DND-41 (cell line): ENCODE measurements around the gene CDH3.

Experiments
- ATAC-seq: fragments of 200-7000 bp; cut with Tn5 transposase; 3 replicates; pipeline ENCODE4 v1.9.1; 2021; ENCODE audit warnings: low read depth; ENCODE audit not compliant: insufficient read depth
- DNase-seq: peaks from one replicate; pipeline ENCODE4 v3.0.0-alpha.2; 2020
- H2AFZ ChIP-seq: 2 replicates; pipeline ENCODE4 v1.6.0; 2012; ENCODE audit warnings: low read depth, low read length
- H3K27ac ChIP-seq: 2 replicates; pipeline ENCODE4 v1.5.1; 2012; ENCODE audit warnings: low read length, inconsistent platforms
- H3K27me3 ChIP-seq: fragments of 200-600 bp; sonication (generic); 2 replicates; pipeline ENCODE4 v1.6.0; 2012; ENCODE audit warnings: low read length, mild to moderate bottlenecking, inconsistent platforms; ENCODE audit not compliant: insufficient read depth, poor library complexity
- H3K36me3 ChIP-seq: 2 replicates; pipeline ENCODE4 v1.5.1; 2012; ENCODE audit warnings: low read length, inconsistent platforms; ENCODE audit not compliant: insufficient read depth
- H3K4me1 ChIP-seq: 2 replicates; pipeline ENCODE4 v1.5.1; 2012; ENCODE audit warnings: mild to moderate bottlenecking, low read length; ENCODE audit not compliant: insufficient read depth
- H3K4me2 ChIP-seq: 2 replicates; pipeline ENCODE4 v1.6.0; 2012; ENCODE audit warnings: mild to moderate bottlenecking, moderate library complexity, low read length, inconsistent platforms; ENCODE audit not compliant: insufficient read depth
- H3K4me3 ChIP-seq, 2 experiments: fragments of 200-600 bp in 1 of 2; shearing (Covaris generic) in 1 of 2; 2 replicates each; pipeline ENCODE4 v1.5.1; 2012 to 2016; ENCODE audit warnings: inconsistent platforms in 2 of 2, low read length in 2 of 2, mild to moderate bottlenecking in 2 of 2, low read depth in 1 of 2, moderate library complexity in 1 of 2
- H3K79me2 ChIP-seq: 2 replicates; pipeline ENCODE4 v1.6.0; 2012; ENCODE audit warnings: low read length, inconsistent platforms; ENCODE audit not compliant: insufficient read depth
- H3K9ac ChIP-seq: 2 replicates; pipeline ENCODE4 v1.6.0; 2012; ENCODE audit warnings: low read depth, mild to moderate bottlenecking, inconsistent platforms, low read length, moderate library complexity
- H3K9me3 ChIP-seq: 2 replicates; pipeline ENCODE4 v1.5.1; 2012; ENCODE audit warnings: low read length, moderate library complexity, mild to moderate bottlenecking, inconsistent platforms; ENCODE audit not compliant: insufficient read depth, severe bottlenecking
- H4K20me1 ChIP-seq: 2 replicates; pipeline ENCODE4 v1.6.0; 2012; ENCODE audit warnings: low read length; ENCODE audit not compliant: insufficient read depth
- CTCF ChIP-seq: IDR thresholded peaks from 2 replicates; pipeline ENCODE4 v1.5.1; 2012; ENCODE audit warnings: borderline replicate concordance, low read length, moderate library complexity, mild to moderate bottlenecking; ENCODE audit not compliant: poor library complexity, severe bottlenecking; ENCODE audit errors: extremely low read depth
- EZH2 ChIP-seq: IDR thresholded peaks from 3 replicates; pipeline ENCODE4 v1.6.1; 2012; ENCODE audit warnings: borderline replicate concordance, low read depth, mild to moderate bottlenecking, moderate library complexity, low read length, inconsistent platforms; ENCODE audit not compliant: severe bottlenecking

Gene CDH3

GRCh38 chr16:68719993-68720489 is 74.9 kb downstream of the CDH3 start:
- no peaks in the 10 kb centered on the region for H3K4me1 ChIP-seq
- no peak overlapping the region for H2AFZ ChIP-seq
- ATAC-seq: no peak
- no peak overlapping the region for H3K4me3 ChIP-seq
- DNase-seq: no peak
- no peaks in the 10 kb centered on the region for H4K20me1 ChIP-seq
- TF ChIP-seq EZH2 (no peak), CTCF (no peak)
- H3K36me3 ChIP-seq: no peaks in the 10 kb centered on the region
- no peak overlapping the region for H3K27ac ChIP-seq
- no peaks in the 10 kb centered on the region for H3K79me2 ChIP-seq
- no peak overlapping the region for H3K9ac ChIP-seq
- H3K9me3 ChIP-seq: no peaks in the 10 kb centered on the region
- no peak overlapping the region for H3K4me2 ChIP-seq
- no peaks in the 10 kb centered on the region for H3K27me3 ChIP-seq

GRCh38 chr16:68722119-68723024 is 77.3 kb downstream of the CDH3 start:
- Histone ChIP-seq H3K9me3 (no peaks in the 10 kb centered on the region), H3K4me1 (no peaks in the 10 kb centered on the region), H3K79me2 (no peaks in the 10 kb centered on the region), H3K4me2 (no peak overlapping the region), H3K36me3 (no peaks in the 10 kb centered on the region), H2AFZ (no peak overlapping the region), H3K9ac (no peak overlapping the region), H3K27me3 (no peaks in the 10 kb centered on the region), H4K20me1 (no peaks in the 10 kb centered on the region), H3K4me3 (no peak overlapping the region), H3K27ac (no peak overlapping the region)
- no peak for TF ChIP-seq CTCF
- TF ChIP-seq EZH2: no peak
- ATAC-seq: no peak
- DNase-seq: no peak

GRCh38 chr16:68724797-68725196 is 79.7 kb downstream of the CDH3 start:
- no peak overlapping the region for H3K4me2 ChIP-seq
- H4K20me1 ChIP-seq: no peaks in the 10 kb centered on the region
- ATAC-seq: no peak
- no peak overlapping the region for H3K4me3 ChIP-seq
- no peaks in the 10 kb centered on the region for H3K36me3 ChIP-seq
- no peak for TF ChIP-seq EZH2
- no peak for TF ChIP-seq CTCF
- H3K9ac ChIP-seq: no peak overlapping the region
- no peaks in the 10 kb centered on the region for H3K4me1 ChIP-seq
- no peak overlapping the region for H2AFZ ChIP-seq
- H3K79me2 ChIP-seq: no peaks in the 10 kb centered on the region
- DNase-seq: no peak
- no peaks in the 10 kb centered on the region for H3K9me3 ChIP-seq
- no peaks in the 10 kb centered on the region for H3K27me3 ChIP-seq
- H3K27ac ChIP-seq: no peak overlapping the region
